GM18873 (cell line): ENCODE measurements around the gene SQSTM1.
A peak's percentile ranks its signal among the peaks of the same experiment; 100 is the strongest.

Experiments used
- ATAC-seq: cut with Tn5 transposase; IDR thresholded peaks from one replicate; pipeline ENCODE4 v1.9.1; 2021; ENCODE audit warnings: mild to moderate bottlenecking, moderate library complexity, moderate number of reproducible peaks; ENCODE audit not compliant: unreplicated experiment, low FRiP score

Gene SQSTM1

DNA sequence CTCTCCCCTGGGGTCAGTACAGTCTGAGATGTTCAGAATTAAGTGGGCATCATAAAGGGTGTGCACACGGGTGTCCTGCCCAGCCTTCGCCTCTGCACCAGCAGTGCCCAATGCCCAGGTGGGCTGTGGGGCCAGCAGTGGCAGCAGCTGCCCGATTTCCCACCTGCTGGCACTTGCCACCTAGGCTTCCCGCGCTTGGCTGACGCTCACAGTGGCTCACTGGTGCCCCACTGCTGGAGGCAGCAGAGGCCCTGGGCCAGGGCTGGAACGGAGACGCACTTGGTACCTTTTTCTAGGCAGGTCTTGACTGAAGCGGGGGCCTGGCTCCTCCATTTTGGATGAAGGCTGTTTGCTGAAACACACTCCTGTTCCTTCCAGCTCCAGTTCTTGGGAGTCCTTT is 20.9 kb downstream of the SQSTM1 start:
- no peak for ATAC-seq

DNA sequence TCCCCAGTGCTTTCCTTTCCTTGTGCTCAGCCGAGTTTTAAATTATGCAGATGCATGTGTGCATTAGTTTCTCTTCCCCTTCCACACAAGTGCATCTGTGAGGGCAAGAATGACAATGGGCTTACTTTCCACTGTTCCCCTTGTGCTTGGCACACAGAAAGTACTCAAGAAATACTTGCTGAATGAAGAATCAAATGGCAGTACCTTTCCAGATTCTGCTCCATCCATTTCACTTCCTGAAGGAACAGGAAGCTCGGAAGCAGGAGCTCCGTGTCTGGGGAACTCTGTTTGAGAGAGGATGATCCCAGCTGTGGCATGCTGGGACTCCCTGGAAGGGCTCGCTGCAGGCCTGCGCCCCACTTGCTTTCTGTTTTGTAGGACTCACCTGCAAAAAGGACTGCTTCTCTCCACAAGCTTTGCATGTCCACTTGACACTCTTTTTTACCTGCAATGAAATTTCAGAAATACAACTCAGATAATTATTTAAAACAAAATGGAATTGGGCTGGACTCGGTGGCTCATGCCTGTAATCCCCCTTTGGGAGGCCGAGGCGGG is 32.4 kb downstream of the SQSTM1 start:
- ATAC-seq: peak; percentile 78

DNA sequence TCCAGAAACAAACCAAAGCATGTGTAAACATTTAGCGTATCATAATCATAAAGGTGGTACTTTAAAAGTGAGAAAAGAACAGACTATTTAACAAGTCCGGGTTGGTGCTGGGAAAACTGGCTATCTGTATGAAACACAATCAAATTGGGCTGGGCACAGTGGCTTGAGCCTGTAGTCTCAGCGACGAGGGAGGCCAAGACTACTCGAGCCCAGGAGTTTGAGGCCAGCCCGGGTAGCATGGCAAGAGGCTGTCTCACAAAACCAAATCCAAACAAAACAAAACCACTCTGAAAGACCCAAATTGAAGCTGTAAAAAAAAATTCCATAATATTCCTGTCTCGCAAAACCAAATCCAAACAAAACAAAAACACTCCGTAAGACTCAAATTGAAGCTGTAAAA is 33.7 kb downstream of the SQSTM1 start:
- ATAC-seq: no peak

DNA sequence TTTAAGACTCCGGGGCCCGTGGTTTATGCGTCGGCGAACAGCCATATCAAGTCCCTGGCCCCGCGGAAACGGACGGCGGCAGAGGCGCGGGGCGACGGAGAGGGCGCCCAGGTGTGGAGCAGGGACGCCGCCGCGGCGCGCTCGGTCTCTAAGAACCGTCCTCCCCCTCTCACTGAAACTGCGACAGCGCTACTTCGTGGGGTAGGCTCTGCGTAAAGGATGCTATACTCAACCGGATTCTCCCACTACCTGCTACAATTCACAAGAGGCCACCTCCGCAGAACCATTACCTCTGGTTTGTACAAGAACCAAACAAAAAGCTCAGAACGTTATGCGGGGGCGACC is 37.5 kb downstream of the SQSTM1 start:
- ATAC-seq: peak; percentile 32

GRCh38 chr5:179858586-179859427 is 38.1 kb downstream of the SQSTM1 start, which contains the start of gene MRNIP:
Gene MRNIP (minus strand): TSS chr5:179858817. CDS start chr5:179858796, 21 bp downstream.
- ATAC-seq: peak; percentile 94

GRCh38 chr5:179860301-179860700 is 39.6 kb downstream of the SQSTM1 start:
- ATAC-seq: no peak

- ATAC-seq: no peak
These were observed 41.6 kb downstream of the SQSTM1 start for GRCh38 chr5:179862296-179862695.

GRCh38 chr5:179862891-179863290 is 42.2 kb downstream of the SQSTM1 start:
- no peak for ATAC-seq

DNA sequence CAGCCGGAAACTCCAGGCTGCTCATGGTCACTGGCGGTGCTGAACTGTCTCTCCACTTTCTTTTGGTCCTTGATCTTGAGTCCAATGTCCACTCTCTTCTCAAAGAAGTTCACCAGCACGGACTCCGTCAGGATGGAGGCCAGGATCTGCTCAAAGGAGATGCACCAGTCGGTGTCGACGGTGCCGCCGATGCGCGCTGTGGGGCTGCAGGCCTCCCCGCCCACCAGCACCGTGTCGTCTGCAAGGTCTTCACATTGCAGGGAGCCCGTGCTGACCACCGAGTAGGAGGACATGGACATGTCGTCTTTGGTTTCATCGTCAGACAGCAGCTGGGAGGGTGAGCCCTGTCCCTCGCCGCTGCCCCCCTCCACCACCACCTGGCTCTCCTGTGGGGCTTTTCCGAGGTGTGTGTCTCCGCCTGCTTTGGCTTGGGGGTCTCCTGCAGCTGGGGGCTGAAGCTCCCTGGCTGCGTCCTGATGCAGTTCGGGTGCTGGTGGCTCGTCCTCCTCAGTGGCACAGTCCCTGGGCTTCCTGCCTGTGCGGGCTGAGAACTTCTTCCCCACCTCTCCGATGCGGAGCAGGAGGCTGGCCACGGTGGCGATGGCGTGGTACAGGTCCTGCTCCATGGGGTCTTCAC is 42.9 kb downstream of the SQSTM1 start:
- no peak for ATAC-seq

DNA sequence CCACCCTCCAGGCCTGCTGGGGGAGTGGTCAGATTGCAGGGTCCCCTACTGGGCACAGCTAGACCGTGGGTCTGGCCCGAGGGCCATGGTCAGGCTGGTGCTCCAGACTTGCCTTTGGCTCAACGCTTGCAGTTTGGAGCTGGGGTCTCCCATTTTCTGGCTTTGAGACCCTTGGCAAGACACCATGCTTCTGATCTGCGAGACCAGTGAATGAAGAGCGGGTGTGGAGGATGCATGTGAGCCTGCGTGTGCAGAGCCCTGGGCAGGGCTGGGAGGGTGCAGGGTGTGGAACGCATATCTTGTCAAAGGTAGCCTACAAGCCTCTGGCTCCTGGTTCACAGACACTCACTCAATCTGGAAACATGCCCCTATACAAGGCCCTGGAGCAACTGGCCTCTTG is 44.0 kb downstream of the SQSTM1 start:
- no peak for ATAC-seq

- ATAC-seq: no peak
These were observed 45.0 kb downstream of the SQSTM1 start for GRCh38 chr5:179865491-179866240.

DNA sequence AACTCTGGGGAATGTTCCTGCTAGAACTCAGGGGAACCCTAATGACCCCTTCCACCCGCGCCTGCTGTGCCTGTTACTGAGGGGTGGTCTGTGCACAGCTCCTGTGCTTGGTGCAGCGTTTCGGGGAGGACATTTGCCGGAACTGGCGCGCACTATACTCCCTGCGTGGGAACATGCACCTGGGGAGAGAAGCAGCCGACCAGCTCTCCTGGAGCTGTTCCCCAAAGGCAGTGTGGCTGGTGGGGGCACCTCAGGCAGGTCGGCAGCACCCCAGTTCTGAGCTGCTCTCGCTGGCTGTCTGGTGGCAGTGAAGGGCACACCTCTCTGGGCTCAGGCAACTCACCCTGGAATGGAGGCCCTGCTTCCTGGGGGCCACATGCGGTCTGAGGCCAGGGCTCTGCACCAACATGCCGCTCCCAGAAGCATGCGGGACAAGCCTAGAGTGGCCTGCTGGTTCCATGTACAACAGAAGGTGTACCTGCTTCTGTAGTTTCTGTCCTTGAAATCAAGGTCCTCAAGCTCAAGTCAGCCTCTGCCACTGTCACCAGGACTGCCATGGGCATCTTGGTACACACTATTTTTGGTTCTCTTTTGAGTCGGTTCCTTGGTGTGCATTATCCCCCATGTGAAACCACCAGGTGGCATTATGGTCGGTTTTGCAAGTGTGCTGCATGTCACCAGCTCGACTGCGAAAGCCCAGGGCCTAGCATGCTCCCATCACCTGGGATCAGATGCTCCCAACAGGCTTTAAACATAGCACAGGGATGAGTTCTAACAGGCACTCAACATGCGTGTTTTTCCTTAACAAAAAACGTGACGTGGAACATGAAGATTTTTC is 45.8 kb downstream of the SQSTM1 start:
- no peak for ATAC-seq

DNA sequence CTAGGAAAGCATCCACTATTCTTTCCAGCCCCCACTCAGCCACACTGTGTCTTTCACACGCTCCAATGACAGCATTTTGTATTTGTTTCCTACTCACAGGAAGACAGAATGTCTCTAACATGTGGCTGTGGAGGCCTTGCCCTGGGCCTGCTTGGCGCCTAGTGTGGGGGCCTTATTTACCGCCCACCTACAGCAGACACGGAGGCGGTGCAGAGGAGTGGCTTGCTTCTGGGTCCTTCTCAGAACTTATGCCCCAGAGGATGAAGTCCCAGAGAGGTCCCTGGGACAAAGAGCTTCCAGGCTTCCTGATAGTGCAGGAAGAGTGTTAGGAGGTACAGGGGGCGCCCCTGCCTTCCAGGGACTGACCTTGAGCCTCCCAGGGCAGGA is 46.4 kb downstream of the SQSTM1 start:
- ATAC-seq: no peak

DNA sequence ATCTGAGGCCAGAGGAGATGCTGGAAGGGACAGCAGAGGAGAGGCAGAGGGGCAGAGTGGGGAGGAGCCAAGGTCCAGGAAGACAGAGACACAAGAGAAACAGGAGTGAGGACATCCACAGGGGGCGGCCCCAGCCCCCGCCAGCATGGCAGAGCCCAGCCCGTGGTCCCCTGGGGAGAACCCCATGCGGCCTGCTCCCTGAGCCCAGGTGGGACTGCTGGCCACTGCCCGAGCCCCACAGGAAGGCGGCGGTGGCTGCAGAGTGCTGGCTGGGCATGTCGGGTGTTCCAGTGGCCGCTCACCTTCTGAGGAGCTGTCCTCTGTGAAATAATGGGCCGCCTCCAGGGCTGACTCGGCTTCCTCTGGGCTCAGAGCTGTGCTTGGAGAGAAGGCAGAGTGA is 46.8 kb downstream of the SQSTM1 start:
- no peak for ATAC-seq

DNA sequence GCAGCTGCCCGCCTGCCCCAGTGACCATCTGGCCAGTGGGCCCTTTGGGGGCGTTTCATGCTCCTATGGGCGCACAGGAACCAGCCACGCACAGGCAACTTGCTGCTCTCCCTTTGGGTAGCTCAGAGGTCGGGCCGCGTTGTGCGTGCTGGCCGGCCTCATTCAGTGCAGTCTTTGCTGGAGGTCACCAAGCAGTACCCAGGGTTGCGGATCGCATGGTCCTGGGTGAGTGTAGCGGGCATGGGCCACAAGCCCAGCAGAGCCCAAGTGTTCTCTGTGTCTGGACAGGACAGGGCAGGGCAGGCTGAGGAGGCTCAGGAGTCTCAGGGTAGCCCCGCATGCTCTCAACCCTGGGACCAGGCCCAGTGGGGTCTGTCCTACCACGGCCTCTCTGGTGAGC is 47.8 kb downstream of the SQSTM1 start:
- ATAC-seq: no peak

DNA sequence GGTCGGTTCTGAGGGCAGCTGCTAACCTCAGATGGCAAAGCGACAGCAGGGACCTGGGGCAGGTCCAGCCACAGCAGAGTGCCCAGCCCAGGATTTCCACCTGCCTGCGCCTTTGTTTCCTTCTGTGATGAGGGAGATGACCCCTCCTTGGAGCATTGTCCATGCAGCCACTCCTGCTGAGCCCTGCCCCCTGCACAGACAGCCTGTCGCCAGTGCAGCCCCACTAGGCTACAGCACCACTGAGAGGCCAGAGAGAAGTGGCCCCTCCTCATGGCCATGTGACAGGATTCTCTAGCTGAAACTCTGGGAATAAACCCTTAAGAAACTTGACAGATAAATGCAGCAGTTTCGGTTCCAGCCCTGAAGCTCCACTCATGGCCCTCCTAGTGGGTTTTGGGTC is 48.4 kb downstream of the SQSTM1 start:
- no peak for ATAC-seq

GRCh38 chr5:179869641-179870402 is 49.1 kb downstream of the SQSTM1 start:
- no peak for ATAC-seq

- no peak for ATAC-seq
These were observed 49.7 kb downstream of the SQSTM1 start for GRCh38 chr5:179870403-179870903.

DNA sequence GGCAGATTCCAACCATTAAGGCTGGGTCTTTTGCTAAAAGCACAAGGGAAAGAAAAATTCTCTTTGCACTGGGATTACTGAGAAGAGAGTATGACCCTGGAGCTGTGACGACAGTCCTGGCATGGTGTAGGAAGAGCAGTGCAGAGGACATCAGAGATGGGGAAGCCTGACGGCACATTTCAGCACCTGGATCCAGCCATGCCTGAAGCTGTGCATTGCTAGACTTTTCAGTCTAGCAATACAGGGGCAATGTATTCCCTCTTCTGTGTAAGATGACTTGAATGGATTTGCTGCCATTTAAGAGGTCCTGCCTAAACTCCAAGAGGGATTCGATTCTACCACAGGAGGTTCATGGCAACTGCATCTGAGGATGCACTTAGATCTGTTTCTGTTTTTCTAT is 50.2 kb downstream of the SQSTM1 start:
- no peak for ATAC-seq
